ENCODE measurements around the gene SNX32. TPM values are rescaled to one million over a fixed set of nuclear protein-coding genes. Genes with fewer than 3 reads are reported as not detected.
A peak's percentile ranks its signal among the peaks of the same experiment; 100 is the strongest.

SNX32 gene
- total and polyA plus RNA-seq, 9 of the 15 experiments (the other 6 are each of a cell fraction or from before 2014, with no cell fraction given): 0.03 TPM; not detected in 7

DNA sequence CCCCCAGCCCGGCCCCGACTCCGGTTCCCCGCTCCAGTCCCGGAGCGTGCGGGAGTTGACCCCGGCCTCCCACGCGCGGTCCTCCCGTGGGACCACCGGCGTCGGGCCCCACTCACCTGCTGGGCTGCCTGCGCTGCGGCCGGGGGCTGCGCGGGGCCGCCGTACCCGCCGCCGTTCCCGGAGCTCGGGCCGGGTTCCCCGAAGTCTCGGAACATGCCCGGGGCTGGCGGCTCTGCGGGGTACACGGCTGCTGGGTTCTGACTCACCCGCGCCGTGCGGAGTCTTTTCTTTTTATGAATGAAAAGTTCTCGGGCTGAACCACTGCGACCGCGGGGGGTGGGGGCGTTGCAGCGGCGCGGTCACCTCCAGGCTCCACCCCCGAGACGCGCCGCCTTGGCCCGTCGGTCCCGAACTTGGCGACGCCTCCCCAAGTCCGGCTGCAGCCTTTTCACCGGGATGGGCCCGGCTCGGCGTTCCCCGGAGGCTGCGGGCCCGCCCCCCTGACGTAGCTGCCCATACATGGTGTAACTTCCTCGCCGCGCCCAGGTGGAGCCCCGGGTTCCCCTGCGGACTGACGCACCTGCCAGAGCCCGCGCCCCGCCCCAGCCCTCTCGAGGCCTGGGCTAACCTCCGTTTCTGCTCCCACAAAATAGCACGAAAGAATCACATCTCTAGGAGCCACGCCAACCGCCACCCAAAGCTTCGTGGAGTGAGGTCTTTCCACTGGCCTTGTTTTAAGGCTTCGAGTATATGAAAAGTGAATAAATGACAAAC, 66.5 kb downstream of the SNX32 start, which contains the start of gene FOSL1 (continued):
- TF ChIP-seq, protein P1, sequence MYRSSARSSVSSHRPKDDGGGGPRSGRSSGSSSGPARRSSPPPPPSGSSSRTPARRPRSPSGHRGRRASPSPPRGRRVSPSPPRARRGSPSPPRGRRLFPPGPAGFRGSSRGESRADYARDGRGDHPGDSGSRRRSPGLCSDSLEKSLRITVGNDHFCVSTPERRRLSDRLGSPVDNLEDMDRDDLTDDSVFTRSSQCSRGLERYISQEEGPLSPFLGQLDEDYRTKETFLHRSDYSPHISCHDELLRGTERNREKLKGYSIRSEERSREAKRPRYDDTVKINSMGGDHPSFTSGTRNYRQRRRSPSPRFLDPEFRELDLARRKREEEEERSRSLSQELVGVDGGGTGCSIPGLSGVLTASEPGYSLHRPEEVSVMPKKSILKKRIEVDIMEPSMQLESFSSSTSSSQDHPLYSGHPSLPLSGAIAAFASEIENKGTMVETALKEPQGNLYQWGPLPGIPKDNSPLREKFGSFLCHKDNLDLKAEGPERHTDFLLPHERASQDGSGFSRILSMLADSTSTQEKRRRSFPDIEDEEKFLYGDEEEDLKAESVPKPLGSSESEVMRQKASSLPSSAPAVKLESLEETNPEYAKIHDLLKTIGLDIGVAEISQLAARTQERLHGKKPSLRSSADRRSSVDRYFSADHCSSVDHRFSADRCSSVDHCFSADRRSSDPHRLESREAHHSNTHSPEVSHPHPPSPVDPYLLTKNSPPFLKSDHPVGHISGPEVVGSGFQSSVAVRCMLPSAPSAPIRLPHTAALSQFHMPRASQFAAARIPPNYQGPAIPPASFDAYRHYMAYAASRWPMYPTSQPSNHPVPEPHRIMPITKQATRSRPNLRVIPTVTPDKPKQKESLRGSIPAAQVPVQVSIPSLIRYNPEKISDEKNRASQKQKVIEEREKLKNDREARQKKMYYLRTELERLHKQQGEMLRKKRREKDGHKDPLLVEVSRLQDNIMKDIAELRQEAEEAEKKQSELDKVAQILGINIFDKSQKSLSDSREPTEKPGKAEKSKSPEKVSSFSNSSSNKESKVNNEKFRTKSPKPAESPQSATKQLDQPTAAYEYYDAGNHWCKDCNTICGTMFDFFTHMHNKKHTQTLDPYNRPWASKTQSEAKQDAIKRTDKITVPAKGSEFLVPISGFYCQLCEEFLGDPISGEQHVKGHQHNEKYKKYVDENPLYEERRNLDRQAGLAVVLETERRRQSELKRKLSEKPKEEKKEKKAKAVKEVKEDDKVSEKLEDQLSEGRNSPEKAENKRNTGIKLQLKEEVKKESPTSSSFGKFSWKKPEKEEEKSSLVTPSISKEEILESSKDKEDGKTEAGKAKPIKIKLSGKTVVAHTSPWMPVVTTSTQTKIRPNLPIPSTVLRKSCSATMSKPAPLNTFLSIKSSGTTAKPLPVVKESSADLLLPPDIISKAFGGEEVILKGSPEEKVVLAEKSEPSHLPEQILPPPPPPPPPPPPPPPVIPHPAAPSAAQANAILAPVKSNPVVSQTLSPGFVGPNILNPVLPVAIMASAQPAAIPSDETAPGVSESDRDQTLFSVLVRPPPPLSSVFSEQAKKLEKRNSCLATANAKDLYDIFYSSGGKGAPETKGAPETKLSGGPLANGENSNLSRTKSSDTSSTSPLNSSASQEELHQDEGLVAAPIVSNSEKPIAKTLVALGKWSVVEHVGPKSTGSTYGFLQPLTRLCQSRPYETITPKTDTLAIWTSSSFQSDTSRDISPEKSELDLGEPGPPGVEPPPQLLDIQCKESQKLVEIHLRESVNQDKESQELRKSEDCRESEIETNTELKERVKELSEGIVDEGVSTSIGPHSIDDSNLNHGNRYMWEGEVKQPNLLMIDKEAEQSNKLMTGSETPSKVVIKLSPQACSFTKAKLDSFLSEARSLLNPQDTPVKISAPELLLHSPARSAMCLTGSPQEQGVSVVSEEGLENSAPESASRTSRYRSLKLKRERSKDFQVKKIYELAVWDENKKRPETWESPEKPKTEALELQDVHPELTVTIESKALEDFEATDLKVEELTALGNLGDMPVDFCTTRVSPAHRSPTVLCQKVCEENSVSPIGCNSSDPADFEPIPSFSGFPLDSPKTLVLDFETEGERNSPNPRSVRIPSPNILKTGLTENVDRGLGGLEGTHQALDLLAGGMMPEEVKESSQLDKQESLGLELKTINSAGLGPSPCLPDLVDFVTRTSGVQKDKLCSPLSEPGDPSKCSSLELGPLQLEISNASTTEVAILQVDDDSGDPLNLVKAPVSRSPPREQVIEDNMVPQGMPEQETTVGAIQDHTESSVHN (IDR thresholded peaks at IDR 0.05; ENCODE audit: borderline replicate concordance in 1 of 2, low read depth in 1 of 2): 0 out of 4 replicates have a peak, but pooled peaks of 1 of the 2 experiments have one; percentile 22
- TF ChIP-seq MEF2D (tag; conservative IDR thresholded peaks at IDR 0.05; ENCODE audit: low read depth) (no peak), NFE2 (IDR thresholded peaks at IDR 0.05; ENCODE audit: low read depth) (peak; percentile 7; the same call in 1 of the 2 replicates), NBN (IDR thresholded peaks at IDR 0.05; ENCODE audit: low read depth) (no peak), CCNT2 (IDR thresholded peaks at IDR 0.05; ENCODE audit: borderline replicate concordance, extremely low read depth, insufficient read length, low read depth, low read length) (peak; percentile 97), MCM7 (IDR thresholded peaks at IDR 0.05) (no peak), BMI1 (IDR thresholded peaks at IDR 0.05; ENCODE audit: low read length) (no peak), EHMT2 (IDR thresholded peaks at IDR 0.05) (no peak), MTF1 (CRISPR knock-in tag; IDR thresholded peaks at IDR 0.05; ENCODE audit: borderline replicate concordance) (no peak), MTA1 (IDR thresholded peaks at IDR 0.05; ENCODE audit: borderline replicate concordance) (no peak), TBP (optimal IDR thresholded peaks at IDR 0.05; ENCODE audit: low read depth, low read length) (peak; percentile 98), SIX5 (IDR thresholded peaks at IDR 0.05; ENCODE audit: borderline replicate concordance in 1 of 2, insufficient read depth in 1 of 2, low read depth in 1 of 2, low read length in 2 of 2) (peak in 1 of 2 experiments; percentile 33; a peak in 1 of 4 replicates), ZNF436 (CRISPR knock-in tag; IDR thresholded peaks at IDR 0.05) (no peak), ZFP30 (CRISPR knock-in tag; IDR thresholded peaks at IDR 0.05; ENCODE audit: borderline replicate concordance) (no peak), L3MBTL2 (IDR thresholded peaks at IDR 0.05) (peak; percentile 87), ZNF175 (CRISPR knock-in tag; IDR thresholded peaks at IDR 0.05; ENCODE audit: low read depth) (no peak)
- TF ChIP-seq, protein P2, sequence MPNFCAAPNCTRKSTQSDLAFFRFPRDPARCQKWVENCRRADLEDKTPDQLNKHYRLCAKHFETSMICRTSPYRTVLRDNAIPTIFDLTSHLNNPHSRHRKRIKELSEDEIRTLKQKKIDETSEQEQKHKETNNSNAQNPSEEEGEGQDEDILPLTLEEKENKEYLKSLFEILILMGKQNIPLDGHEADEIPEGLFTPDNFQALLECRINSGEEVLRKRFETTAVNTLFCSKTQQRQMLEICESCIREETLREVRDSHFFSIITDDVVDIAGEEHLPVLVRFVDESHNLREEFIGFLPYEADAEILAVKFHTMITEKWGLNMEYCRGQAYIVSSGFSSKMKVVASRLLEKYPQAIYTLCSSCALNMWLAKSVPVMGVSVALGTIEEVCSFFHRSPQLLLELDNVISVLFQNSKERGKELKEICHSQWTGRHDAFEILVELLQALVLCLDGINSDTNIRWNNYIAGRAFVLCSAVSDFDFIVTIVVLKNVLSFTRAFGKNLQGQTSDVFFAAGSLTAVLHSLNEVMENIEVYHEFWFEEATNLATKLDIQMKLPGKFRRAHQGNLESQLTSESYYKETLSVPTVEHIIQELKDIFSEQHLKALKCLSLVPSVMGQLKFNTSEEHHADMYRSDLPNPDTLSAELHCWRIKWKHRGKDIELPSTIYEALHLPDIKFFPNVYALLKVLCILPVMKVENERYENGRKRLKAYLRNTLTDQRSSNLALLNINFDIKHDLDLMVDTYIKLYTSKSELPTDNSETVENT (CRISPR knock-in tag; IDR thresholded peaks at IDR 0.05): no peak; the same call in 1 of the 2 replicates
